Measurements from ENCODE around the gene GEMIN7. TPM values are rescaled to one million over a fixed set of nuclear protein-coding genes. Genes with fewer than 3 reads are reported as not detected.

Gene GEMIN7
- total and polyA plus RNA-seq, 2 of the 4 experiments (the other 2 are of a cell fraction) = 27.2 to 53.0 TPM

GRCh38 chr19:45130888-45131615, 52.0 kb downstream of the GEMIN7 start:
- BruUV-seq (replicated peaks) = no TSS peak
- no peaks in the 10 kb centered on the region; the same call in 1 of the 2 replicates for H3K4me1 ChIP-seq (ENCODE audit: control insufficient read depth, insufficient read depth, low read length)
- H3K9me3 ChIP-seq (ENCODE audit: control insufficient read depth, insufficient read depth, low read length) = no peaks in the 10 kb centered on the region
- ATAC-seq (ENCODE audit: low read depth) = peak; percentile 39; the same call in 1 of the 2 replicates
- H3K4me2 ChIP-seq (ENCODE audit: low read depth, low read length) = no peak overlapping the region
- no peak overlapping the region for H2AK9ac ChIP-seq (replicated peaks; ENCODE audit: low read depth, low read length, poor library complexity)
- intact Hi-C loops (cut with micrococcal nuclease) = no loop called here
- H4K91ac ChIP-seq (ENCODE audit: insufficient read depth, low read depth, low read length) = no peak overlapping the region
- in situ Hi-C loops (cut with MboI; ENCODE audit: low sequenced_read_pairs) = no loop called here
- H3K23ac ChIP-seq (ENCODE audit: low read depth, low read length) = no peak overlapping the region
- no peak overlapping the region for H2AFZ ChIP-seq (replicated peaks; ENCODE audit: low read length, poor library complexity)
- H4K20me1 ChIP-seq (ENCODE audit: insufficient read depth, low read length) = peaks cover 65% of the 10 kb centered on the region
- H2BK5ac ChIP-seq (ENCODE audit: low read depth, low read length, poor library complexity, severe bottlenecking) = no peak overlapping the region
- no peak overlapping the region for H2BK15ac ChIP-seq (ENCODE audit: low read depth, low read length)
- peaks cover 15% of the 10 kb centered on the region for H3K9me1 ChIP-seq (ENCODE audit: insufficient read depth, low read length)
- 53% methylated on average over 9 of the region's 13 CpGs; no CpG with 5 or more reads in 1 of the 2 experiments for WGBS, 2 experiments (ENCODE audit: extremely low coverage in 2 of 2, insufficient read length in 1 of 2)
- no peak overlapping the region for H3K14ac ChIP-seq (replicated peaks; ENCODE audit: low read depth, low read length)
- H3K56ac ChIP-seq (ENCODE audit: extremely low read depth, insufficient read depth, low read length) = no peak overlapping the region
- 0 out of 2 replicates have a peak, but pooled peaks cover 6% of the 10 kb centered on the region for H3K36me3 ChIP-seq (ENCODE audit: control insufficient read depth, insufficient read depth, low read length)
- no peak overlapping the region for H2BK20ac ChIP-seq (ENCODE audit: low read depth, low read length)
- no peak overlapping the region for H3K4me3 ChIP-seq (ENCODE audit: insufficient read depth, low read depth, low read length)
- TF ChIP-seq SMC3 (IDR thresholded peaks at IDR 0.05; ENCODE audit: low read depth, low read length) (peak; percentile 9; the same call in 1 of the 2 replicates), RAD21 (IDR thresholded peaks at IDR 0.05; ENCODE audit: low read length) (peak; percentile 30; the same call in 1 of the 2 replicates), FOS (IDR thresholded peaks at IDR 0.05; ENCODE audit: low read depth, low read length) (0 out of 2 replicates have a peak, but pooled peaks have one; percentile 11), RCOR1 (IDR thresholded peaks at IDR 0.05; ENCODE audit: insufficient replicate concordance, low read length) (no peak), NFE2L2 (IDR thresholded peaks at IDR 0.05; ENCODE audit: low read depth, low read length) (no peak), CHD1 (IDR thresholded peaks at IDR 0.05; ENCODE audit: low read depth, low read length) (no peak), MAZ (IDR thresholded peaks at IDR 0.05; ENCODE audit: borderline replicate concordance, low read depth, low read length) (no peak)
- TF ChIP-seq, protein P1, sequence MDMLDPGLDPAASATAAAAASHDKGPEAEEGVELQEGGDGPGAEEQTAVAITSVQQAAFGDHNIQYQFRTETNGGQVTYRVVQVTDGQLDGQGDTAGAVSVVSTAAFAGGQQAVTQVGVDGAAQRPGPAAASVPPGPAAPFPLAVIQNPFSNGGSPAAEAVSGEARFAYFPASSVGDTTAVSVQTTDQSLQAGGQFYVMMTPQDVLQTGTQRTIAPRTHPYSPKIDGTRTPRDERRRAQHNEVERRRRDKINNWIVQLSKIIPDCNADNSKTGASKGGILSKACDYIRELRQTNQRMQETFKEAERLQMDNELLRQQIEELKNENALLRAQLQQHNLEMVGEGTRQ (IDR thresholded peaks at IDR 0.05; ENCODE audit: low read depth, low read length) = no peak
- TF ChIP-seq, protein P2, sequence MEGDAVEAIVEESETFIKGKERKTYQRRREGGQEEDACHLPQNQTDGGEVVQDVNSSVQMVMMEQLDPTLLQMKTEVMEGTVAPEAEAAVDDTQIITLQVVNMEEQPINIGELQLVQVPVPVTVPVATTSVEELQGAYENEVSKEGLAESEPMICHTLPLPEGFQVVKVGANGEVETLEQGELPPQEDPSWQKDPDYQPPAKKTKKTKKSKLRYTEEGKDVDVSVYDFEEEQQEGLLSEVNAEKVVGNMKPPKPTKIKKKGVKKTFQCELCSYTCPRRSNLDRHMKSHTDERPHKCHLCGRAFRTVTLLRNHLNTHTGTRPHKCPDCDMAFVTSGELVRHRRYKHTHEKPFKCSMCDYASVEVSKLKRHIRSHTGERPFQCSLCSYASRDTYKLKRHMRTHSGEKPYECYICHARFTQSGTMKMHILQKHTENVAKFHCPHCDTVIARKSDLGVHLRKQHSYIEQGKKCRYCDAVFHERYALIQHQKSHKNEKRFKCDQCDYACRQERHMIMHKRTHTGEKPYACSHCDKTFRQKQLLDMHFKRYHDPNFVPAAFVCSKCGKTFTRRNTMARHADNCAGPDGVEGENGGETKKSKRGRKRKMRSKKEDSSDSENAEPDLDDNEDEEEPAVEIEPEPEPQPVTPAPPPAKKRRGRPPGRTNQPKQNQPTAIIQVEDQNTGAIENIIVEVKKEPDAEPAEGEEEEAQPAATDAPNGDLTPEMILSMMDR (conservative IDR thresholded peaks at IDR 0.05; ENCODE audit: low read depth, low read length) = peak; percentile 31; the same call in 1 of the 2 replicates
- no peak overlapping the region for H4K8ac ChIP-seq (ENCODE audit: low read depth in 2 of 2, low read length in 2 of 2)
- ChIA-PET POLR2A (ENCODE audit: unreplicated experiment) (no interaction called here), CTCF (interaction anchor here (0.7 kb wide), 1 partner anchor 32 kb away, joined by 3 read pairs; no protein-coding TSS in a partner anchor)
- H3K9ac ChIP-seq (ENCODE audit: low read depth, low read length) = no peak overlapping the region
- H3K4ac ChIP-seq (ENCODE audit: low read depth, low read length) = no peak overlapping the region
- no peak overlapping the region for H2AK5ac ChIP-seq (ENCODE audit: low read depth, low read length)
- H3K18ac ChIP-seq (ENCODE audit: low read depth, low read length) = no peak overlapping the region
- dilution Hi-C loops (cut with HindIII; ENCODE audit: low sequenced_read_pairs, unreplicated experiment) = no loop called here
- H3K27ac ChIP-seq (ENCODE audit: insufficient read depth, low read length) = no peak overlapping the region
- H4K5ac ChIP-seq (ENCODE audit: low read depth, low read length) = no peak overlapping the region
- no peak overlapping the region for H2BK120ac ChIP-seq (ENCODE audit: low read depth, low read length)
- peaks cover 38 to 84% of the 10 kb centered on the region in 2 experiments for H3K79me1 ChIP-seq (ENCODE audit: low read depth in 1 of 2, low read length in 2 of 2)
- peak; percentile 16 for DNase-seq
- no peaks in the 10 kb centered on the region for H3K27me3 ChIP-seq (ENCODE audit: control insufficient read depth, insufficient read depth, low read length)
